Muscle layer of duodenum (tissue), 2 donors: ENCODE data around the gene DLG5.

Experiments used
- H3K27ac ChIP-seq: one replicate; pipeline ENCODE4 v1.7.0; 2013; ENCODE audit warnings: mild to moderate bottlenecking, low read length
- H3K27me3 ChIP-seq: one replicate; pipeline ENCODE4 v1.7.0; 2013; ENCODE audit warnings: low read depth, mild to moderate bottlenecking, control low read depth, low read length
- H3K36me3 ChIP-seq, 2 donors: one replicate each; pipeline ENCODE4 v1.7.0; 2013; ENCODE audit warnings: low read length in 2 of 2, control low read depth in 1 of 2, mild to moderate bottlenecking in 1 of 2; ENCODE audit not compliant: insufficient read depth in 2 of 2, control insufficient read depth in 1 of 2
- H3K4me1 ChIP-seq, 2 donors: one replicate each; pipeline ENCODE4 v1.7.0; 2013; ENCODE audit warnings: low read length in 2 of 2, mild to moderate bottlenecking in 2 of 2, control low read depth in 1 of 2, moderate library complexity in 1 of 2; ENCODE audit not compliant: insufficient read depth in 2 of 2, control insufficient read depth in 1 of 2
- H3K4me3 ChIP-seq, 2 donors: one replicate each; pipeline ENCODE4 v1.7.0; 2013; ENCODE audit warnings: low read length in 2 of 2, low read depth in 1 of 2, mild to moderate bottlenecking in 1 of 2
- H3K9me3 ChIP-seq, 2 donors: one replicate each; pipeline ENCODE4 v1.7.0; 2013; ENCODE audit warnings: low read length in 2 of 2, control low read depth in 1 of 2, mild to moderate bottlenecking in 1 of 2; ENCODE audit not compliant: control insufficient read depth in 1 of 2
- donor health status: healthy.

DLG5 gene

DNA sequence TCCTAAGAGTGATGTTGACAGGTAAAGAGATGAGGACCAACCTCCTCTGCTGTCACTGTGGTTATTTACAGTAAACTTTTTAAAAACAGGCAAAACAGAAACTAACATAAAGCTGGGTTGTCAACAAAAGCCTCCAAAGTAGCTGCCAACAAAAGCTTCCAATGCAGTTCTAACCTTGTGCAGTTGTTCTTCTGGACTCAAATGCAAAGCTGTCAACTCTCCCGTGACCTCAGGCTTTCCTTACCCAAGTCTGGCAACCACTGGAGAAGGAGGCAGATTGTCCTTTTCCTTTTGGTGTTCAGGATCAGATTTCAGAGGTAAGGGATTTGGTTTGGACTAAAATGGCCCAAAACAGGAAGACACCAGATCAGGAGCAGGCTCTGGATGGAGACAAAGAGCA lies 63.1 kb downstream of the DLG5 start:
- no peak overlapping the region for H3K27ac ChIP-seq
- peaks cover 17 to 19% of the 10 kb centered on the region in 2 donors for H3K36me3 ChIP-seq
- peaks cover 0 to 13% of the 10 kb centered on the region in 2 donors for H3K4me1 ChIP-seq
- H3K27me3 ChIP-seq, result no peaks in the 10 kb centered on the region
- H3K4me3 ChIP-seq, result no peak overlapping the region
- H3K9me3 ChIP-seq, result no peaks in the 10 kb centered on the region

- no peaks in the 10 kb centered on the region for H3K9me3 ChIP-seq
- H3K4me3 ChIP-seq, result no peak overlapping the region
- H3K36me3 ChIP-seq, result peaks cover 9 to 19% of the 10 kb centered on the region in 2 donors
- H3K27me3 ChIP-seq, result no peaks in the 10 kb centered on the region
- peaks cover 0 to 13% of the 10 kb centered on the region in 2 donors for H3K4me1 ChIP-seq
- no peak overlapping the region for H3K27ac ChIP-seq
Measured at GRCh38 chr10:77862595-77862994, 64.0 kb downstream of the DLG5 start.

- H3K27me3 ChIP-seq, result no peaks in the 10 kb centered on the region
- no peak overlapping the region for H3K27ac ChIP-seq
- no peak overlapping the region for H3K4me3 ChIP-seq
- H3K4me1 ChIP-seq, result peaks cover 0 to 13% of the 10 kb centered on the region in 2 donors
- no peaks in the 10 kb centered on the region for H3K9me3 ChIP-seq
- peaks cover 0 to 12% of the 10 kb centered on the region in 2 donors for H3K36me3 ChIP-seq
Measured at GRCh38 chr10:77861366-77861765, 65.2 kb downstream of the DLG5 start.

DNA sequence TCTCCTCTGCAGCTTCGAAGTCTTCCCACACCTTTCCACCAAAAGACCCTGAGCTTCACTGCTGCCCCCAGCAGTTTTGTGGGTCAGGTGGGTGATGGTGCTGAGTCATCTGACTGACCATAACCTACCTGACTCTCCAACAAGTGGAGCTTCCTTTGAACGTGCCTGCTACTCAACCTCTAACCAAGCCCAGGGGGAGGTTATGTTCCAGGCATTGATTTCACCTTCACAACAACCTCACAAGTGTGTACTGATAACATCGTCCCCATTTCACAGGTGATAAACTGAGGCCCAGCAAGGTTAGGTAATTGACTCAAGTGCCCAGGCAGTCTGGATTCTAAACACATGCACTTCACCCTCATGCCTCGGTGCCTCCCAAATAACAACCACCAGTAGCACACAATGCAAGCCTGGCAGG lies 66.7 kb downstream of the DLG5 start:
- H3K27me3 ChIP-seq, result no peaks in the 10 kb centered on the region
- no peak overlapping the region for H3K27ac ChIP-seq
- peaks cover 0 to 11% of the 10 kb centered on the region in 2 donors for H3K36me3 ChIP-seq
- H3K4me1 ChIP-seq, result peaks cover 0 to 5% of the 10 kb centered on the region in 2 donors
- no peak overlapping the region for H3K4me3 ChIP-seq
- H3K9me3 ChIP-seq, result no peaks in the 10 kb centered on the region

- H3K4me1 ChIP-seq, result peaks cover 0 to 5% of the 10 kb centered on the region in 2 donors
- no peaks in the 10 kb centered on the region for H3K27me3 ChIP-seq
- no peaks in the 10 kb centered on the region for H3K9me3 ChIP-seq
- peaks cover under 1 to 12% of the 10 kb centered on the region in 2 donors for H3K36me3 ChIP-seq
- H3K27ac ChIP-seq, result no peak overlapping the region
- no peak overlapping the region for H3K4me3 ChIP-seq
Measured at GRCh38 chr10:77859200-77859864, 67.2 kb downstream of the DLG5 start.

- H3K27ac ChIP-seq, result no peak overlapping the region
- H3K4me1 ChIP-seq, result peaks cover 0 to 5% of the 10 kb centered on the region in 2 donors
- H3K9me3 ChIP-seq, result no peaks in the 10 kb centered on the region
- peaks cover 7 to 32% of the 10 kb centered on the region in 2 donors for H3K36me3 ChIP-seq
- H3K27me3 ChIP-seq, result no peaks in the 10 kb centered on the region
- H3K4me3 ChIP-seq, result no peak overlapping the region
Measured at GRCh38 chr10:77857272-77857671, 69.3 kb downstream of the DLG5 start.

DNA sequence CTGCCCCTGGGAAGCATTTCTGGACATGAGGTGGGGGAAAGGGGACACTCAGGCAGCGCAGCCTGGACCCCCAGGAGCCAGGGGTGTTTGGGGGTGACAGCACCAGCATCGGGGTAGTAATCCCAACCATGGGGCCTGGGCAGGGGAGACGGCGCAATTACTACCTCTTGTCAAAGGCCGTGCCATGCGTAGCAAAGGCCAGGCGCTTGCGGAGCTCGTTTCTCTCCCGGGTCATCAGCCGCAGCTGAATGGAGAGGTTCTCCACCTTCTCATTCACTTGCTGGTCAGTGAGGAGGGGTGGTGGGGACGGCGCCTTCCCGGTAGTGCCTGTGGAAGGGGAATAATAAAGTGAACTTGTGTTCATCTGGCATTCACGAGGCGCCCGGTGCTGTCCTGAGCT lies 70.0 kb downstream of the DLG5 start:
- H3K27ac ChIP-seq, result no peak overlapping the region

GRCh38 chr10:77855404-77856155 lies 71.0 kb downstream of the DLG5 start:
- no peaks in the 10 kb centered on the region for H3K9me3 ChIP-seq
- no peak overlapping the region for H3K4me3 ChIP-seq
- no peaks in the 10 kb centered on the region for H3K4me1 ChIP-seq
- no peaks in the 10 kb centered on the region for H3K27me3 ChIP-seq
- H3K27ac ChIP-seq, result no peak overlapping the region
- H3K36me3 ChIP-seq, result peaks cover 7 to 38% of the 10 kb centered on the region in 2 donors

More for the DNA sequence above, 70.0 kb downstream of the DLG5 start:
- no peak overlapping the region for H3K4me3 ChIP-seq
- H3K4me1 ChIP-seq, result peaks cover 0 to 5% of the 10 kb centered on the region in 2 donors
- no peaks in the 10 kb centered on the region for H3K9me3 ChIP-seq
- no peaks in the 10 kb centered on the region for H3K27me3 ChIP-seq
- peaks cover 7 to 37% of the 10 kb centered on the region in 2 donors for H3K36me3 ChIP-seq

DNA sequence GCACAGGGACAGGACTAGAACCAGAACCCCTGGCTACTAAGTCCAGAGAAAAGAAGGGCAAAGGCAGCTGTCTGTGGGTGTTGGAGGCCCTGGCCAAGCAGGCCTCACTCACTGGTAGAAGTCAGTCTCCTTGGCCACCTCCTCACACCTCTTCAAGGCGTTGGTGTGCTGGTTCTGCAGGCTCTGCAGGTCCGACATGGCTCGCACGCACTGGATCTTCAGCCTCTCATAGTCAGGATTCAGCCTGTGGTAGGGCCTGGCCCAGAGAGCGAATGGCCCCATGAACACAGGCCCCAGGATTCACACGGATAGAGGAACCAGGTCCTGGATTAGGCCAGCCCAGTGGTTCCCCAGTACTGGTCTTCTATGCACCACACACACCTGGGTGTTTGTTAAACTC lies 72.4 kb downstream of the DLG5 start:
- Histone ChIP-seq H3K27ac (no peak overlapping the region), H3K9me3 (no peaks in the 10 kb centered on the region), H3K4me1 (no peaks in the 10 kb centered on the region), H3K36me3 (peaks cover 7 to 30% of the 10 kb centered on the region in 2 donors), H3K27me3 (no peaks in the 10 kb centered on the region), H3K4me3 (no peak overlapping the region)

GRCh38 chr10:77853256-77853655 lies 73.3 kb downstream of the DLG5 start:
- Histone ChIP-seq H3K36me3 (peaks cover 7 to 30% of the 10 kb centered on the region in 2 donors), H3K4me1 (no peaks in the 10 kb centered on the region), H3K4me3 (no peak overlapping the region), H3K27ac (no peak overlapping the region), H3K9me3 (no peaks in the 10 kb centered on the region), H3K27me3 (no peaks in the 10 kb centered on the region)

DNA sequence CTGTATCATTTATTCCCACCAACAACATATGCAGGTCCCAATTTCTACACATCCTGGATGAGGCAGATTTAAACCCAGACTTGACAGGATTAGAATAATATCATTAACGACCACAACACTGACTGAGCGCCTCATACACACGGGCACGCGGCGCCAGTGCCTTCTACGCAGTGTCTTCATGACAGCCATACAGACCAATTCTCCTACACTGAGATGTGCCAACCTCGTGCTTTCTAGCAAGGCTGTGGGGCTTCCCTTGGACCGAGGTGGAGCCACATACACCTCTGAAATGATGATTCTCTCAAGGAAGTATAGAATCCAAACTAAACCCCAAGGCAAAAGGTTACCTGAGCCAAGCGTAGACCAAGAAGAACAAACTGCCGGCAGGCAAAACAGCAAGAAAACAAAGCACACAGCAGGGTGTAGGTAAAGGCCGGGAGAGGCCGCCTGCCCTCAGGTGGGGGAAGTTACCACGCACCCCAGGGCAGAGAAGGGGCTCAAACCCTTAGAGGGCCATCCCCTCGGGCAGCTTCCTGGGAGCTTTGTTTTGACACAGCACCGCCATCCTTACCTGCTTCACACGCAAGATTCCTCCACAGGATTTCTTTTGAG lies 75.8 kb downstream of the DLG5 start:
- Histone ChIP-seq H3K27ac (no peak overlapping the region), H3K4me1 (peaks cover 0 to 13% of the 10 kb centered on the region in 2 donors), H3K4me3 (no peak overlapping the region), H3K9me3 (no peaks in the 10 kb centered on the region), H3K27me3 (no peaks in the 10 kb centered on the region), H3K36me3 (peaks cover 7 to 26% of the 10 kb centered on the region in 2 donors)
